ENCODE measurements around the gene STAM2.
"Not testable (repeated sequence)": the region's sequence is repeated elsewhere in the genome, so short reads cannot be mapped to it uniquely, and the experiment has no call there.

The STAM2 gene

DNA sequence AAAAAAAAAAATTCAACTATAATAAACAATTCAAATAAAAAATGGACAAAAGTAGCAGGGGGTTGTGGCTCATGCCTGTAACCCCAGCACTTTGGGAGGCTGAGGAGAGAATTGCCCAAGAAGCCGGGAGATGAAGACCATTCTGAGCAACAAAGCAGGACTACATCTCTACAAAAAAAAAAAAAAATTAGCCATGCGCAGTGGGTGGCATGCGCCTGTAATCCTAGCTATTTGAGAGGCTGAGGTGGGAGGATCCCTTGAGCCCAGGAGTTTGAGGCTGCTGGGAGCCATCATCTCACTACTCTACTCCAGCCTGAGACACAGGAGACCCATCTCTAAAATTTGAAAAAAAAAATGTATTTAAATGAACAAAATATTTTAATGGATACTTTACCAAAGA, 72.3 kb downstream of the STAM2 start:
- DNase-seq = no peak

DNA sequence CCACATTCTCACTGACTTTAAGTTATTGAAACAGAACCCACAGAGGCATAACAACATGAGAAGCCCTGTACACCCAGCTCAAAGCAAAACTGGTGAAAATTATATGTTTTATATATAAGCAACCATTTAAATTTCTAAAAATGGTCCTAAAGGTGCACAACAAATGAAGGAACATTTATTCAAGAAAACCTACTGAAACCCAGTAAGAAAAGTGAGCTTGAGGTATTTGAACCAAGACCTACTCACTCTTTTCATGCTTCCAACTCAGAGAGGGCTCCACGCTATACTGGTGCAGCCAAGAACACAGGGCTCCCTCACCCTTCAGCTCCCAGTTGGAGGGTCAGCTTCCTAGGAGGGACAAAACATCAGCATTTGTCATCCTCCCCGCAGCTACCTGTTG, 74.6 kb downstream of the STAM2 start:
- DNase-seq = no peak

DNA sequence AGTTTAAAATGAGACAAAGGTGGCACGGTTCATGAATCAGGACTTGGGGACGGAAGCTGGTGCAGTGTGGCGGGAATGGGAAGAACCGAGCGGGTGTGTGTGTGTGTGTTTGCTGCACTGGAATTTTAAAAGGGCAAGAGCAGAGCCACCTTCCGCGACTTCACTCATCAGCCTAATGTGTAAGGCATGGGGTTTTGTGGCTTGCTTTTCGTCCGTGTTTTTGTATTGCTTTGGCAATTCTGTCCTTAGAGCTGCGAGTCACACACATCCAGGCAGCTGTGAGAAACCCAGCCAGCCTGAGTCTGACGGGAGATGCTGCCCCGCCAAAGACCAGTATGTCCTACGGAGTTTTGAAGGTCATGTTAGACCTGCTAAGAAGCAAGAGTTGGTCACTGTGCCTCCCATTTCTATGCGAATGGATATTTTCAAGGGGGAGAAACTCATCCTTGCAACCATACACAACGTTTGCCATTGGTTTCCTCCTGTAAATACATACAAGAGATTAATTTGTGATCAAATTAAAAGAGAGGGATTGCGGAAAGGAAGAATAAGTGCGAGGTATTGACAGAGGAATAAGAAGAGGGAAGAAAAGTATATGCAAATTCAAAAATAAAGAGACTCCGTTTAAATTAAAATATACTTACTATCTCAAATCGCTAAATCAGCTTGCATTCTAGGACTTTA, 76.1 kb downstream of the STAM2 start:
- DNase-seq = no peak

DNA sequence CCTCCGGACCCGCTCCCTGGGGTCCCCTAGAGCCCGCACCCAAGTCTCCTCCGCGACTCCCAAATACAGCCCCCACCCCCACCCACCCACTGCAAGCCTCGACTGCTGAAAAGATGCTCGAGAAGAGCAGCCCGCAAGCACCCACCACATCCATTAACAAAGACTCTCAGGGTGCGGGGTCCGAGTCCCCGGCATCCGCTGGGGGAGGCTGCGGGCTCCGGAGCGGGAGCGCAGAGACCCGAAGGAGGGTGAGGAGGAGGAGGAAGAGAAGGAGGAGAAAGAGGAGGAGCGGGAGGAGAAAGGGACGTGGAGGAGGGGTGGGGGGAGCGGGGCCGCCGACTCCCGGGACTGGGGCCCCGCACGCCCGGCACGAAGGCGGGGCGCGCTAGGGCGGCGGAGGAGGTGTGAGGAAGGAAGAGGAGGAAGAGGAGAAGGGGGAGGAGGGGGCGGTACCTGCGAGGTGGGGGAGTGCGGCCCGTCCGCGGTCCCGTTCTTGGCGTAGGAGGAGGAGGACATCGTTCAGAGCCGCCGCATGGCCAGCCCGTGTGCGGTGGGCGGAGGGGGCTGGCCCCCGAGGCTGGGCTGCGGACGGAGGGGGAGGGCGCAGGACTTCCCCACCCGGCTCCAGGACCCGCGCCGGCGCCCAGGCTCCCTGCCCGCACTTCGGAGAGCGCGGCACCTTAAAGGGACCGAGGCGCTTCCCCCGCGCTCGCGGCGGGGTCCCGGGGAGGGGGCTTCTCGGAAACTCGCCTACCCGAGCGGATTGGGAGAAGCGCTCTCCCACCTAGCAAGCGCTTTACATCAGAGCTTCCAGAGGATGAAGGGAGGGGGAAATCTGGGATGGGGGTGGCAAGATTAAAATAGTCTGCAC, 76.8 kb downstream of the STAM2 start, which contains the start of gene CACNB4:
CACNB4 (minus strand) TSS at position 549 of the 871 bp plus-strand sequence.
- no peak for DNase-seq

DNA sequence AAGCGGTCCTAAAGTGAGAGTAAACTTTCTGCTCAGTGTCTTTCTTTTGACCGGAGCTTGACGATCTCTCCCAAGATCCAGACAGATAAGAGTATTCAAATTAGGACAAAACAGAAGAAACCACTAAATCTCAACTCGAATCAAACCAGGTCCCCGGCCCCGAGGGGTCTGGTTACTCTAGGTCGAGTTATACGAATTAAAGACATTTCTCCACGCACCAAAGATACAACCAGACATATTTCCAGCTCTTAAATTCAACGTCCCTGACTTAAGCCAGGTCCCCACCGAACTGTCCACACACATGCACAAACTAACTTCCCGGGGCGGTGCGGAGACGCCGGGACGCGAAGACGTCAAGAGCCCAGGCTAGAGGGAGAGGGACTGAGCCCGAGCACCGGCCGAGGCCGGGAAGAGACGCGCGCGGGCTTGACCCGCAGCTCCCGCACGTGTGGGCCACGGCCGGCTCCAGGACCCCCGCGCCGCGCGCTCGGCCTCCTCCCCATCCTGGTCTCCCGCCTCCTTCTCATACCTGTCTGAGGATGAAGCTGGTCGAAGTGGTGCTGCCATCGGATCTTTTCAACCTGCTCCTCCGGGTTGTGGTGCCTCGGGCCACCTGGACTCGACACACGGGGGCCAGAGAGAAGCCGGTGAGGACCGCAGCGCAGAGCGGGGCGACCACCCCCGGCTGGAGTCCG, 77.6 kb downstream of the STAM2 start:
- DNase-seq = peak in 1 of 2 experiments; percentile 12

DNA sequence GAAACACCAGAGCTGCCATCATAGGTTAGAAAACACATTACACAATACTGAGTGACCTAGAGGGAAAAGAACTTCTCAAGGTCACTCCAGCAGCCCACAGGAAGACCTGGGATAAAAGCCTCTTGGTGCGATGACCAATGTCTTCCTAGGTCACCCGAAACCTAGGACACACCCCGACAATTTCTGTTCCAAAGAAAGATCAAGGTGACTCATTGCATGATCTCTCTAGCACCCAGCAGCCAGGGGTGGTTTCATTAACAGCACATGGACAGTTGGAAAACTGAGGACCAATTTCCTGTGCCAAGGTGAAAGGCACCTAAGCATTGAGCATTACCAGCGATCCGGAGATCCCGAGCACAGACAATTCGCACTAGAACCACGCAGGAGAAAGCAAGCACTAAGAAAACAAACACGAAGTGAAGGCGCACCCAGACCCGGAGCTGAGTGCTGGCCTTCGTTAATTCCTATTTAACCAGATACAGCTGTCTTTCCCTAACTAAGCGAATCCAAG, 78.2 kb downstream of the STAM2 start:
- no peak for DNase-seq

DNA sequence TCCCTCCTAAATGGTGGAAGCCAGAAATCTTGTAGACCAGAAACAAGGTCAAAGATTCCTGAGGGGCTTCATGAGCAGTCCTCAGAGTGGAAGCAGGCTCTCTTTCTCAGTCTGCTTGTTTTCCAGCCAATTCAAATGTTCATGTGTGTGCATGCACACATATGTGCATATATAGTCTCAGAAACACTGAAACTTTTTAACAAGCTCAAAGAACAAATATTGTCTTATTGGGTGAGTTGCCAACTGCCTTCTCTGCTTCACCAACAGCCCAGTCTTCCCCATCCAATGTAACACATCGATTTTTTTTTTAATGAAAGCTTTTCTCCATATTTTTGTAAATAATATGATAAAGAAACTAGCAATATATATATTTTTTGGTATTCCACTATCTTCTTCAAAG, 80.4 kb downstream of the STAM2 start:
- DNase-seq = no peak

DNA sequence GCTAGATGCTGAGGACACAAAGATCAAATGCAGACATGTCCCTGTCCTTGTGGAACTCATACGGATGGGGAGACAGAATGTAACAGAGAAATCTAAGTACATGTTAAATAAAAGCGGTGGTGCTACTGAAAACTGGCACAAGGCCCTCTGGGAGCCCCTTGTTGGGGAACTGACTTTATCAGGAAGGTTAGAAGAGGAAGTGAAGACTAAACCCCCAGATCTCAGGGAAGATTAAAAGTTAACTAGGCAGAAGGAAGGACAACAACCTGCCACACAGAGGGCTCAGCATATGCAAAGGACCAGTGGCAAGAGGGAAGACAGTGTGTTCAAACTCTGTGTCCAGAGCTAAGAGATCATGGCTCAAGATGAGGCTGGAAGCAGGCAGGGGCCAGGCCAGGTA, 81.5 kb downstream of the STAM2 start:
- DNase-seq = no peak

DNA sequence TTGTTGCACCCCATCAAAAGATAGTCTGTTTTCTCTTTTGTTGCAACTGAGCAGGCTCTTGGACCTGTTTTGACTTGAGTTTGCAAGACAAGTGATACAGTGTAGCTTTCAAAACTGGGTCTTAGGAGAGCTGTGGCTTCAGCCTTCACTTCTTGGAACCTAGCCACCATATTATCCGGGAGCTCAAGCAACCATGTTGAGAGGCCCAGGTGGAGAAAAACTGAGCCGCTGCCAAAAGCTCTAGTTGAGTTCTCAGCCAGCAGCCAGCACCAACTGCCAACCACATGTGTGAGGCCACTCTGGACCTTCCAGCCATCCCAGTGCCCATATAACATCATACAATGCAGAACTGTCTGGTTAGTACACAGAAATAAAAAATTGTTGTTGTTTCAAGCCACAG, 82.1 kb downstream of the STAM2 start:
- peak; percentile 37 to 93 for DNase-seq

DNA sequence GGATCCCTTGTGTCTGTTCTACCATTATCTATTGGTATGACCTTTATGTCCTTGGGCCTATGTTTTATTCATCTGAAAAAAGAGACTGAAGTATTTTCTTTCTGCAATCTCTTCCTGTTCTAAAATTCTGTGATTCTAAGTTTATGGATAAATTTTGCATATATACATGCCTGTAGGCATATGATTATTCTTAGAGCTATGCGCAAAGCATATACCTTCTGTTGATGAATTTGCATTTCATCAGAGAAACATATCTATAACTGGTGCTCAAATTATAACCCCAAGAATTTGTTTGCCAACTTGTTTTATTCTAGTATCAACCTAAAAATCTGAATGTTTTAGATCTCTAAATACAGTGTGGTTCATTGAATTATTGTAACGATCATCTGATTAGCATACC, 83.5 kb downstream of the STAM2 start:
- DNase-seq = no peak

DNA sequence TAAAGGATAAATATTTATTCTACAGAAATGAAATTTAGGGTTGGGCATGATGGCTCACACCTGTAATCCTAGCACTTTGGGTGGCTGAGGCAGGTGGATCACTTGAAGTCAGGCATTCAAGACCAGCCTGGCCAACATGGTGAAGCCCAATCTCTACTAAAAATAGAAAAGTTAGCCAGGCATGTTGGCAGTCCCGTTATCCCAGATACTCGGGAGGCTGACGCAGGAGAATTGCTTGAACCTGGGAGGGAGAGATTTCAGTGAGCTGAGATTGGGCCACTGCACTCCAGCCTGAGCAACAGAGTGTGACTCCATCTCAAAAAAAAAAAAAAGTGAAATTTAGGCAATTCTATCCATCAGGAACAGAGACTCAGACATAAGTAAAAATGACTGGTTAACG, 84.8 kb downstream of the STAM2 start:
- not testable (repeated sequence) for DNase-seq

DNA sequence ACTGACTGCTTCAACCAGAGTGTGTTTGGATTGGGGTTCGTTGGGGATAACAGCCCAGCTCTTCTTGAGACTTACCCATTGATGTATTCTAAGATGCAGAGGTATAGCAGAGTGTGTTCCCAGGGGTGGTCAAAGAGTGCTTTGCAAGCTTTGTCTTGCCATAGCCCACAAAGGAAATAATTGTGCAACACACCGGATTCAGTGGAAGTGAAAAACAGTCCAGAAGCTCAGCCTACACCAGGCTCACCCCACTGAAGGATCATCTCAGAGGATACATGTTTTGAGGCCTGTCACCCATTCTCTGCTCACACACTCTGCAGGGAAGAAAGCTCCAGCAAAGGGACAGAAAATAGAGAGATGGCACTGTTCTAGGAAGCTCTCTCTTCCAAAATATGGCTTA, 86.3 kb downstream of the STAM2 start:
- DNase-seq = no peak

DNA sequence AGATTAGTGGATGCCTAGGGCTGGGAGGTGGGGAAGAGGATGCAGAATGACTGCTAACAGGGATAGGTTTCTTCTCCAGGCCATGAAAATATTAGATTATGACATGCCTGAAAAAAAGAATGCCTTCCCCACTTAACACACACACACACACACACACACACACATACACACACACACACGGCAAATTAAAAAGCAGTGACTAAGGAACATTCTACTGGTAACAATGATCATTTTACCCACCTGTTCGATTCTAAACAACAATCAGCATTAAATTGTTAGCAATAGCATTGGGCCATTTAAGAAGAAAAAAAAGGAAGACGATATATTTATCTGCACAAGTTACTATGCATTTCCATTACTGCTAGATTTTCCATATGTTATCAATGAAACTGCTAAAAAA, 87.6 kb downstream of the STAM2 start:
- DNase-seq = no peak

DNA sequence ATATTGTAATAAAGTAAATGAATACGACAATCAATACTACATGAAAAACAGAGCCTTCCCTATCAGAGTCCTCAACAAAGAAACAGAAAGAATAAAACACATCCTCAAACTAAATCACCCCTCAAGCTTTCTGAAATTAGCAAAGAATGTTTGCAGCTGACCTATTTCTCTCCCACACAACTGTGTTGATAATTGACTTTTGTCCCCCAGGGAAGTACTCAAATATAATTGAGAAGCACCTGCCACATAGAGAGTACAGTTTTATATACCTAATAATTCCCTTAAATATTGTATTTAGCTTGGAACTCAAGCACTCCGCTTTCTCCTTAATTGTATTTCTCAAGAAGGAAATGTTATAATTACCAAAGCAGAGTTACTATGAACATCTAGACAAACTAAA, 89.3 kb downstream of the STAM2 start:
- DNase-seq = no peak

DNA sequence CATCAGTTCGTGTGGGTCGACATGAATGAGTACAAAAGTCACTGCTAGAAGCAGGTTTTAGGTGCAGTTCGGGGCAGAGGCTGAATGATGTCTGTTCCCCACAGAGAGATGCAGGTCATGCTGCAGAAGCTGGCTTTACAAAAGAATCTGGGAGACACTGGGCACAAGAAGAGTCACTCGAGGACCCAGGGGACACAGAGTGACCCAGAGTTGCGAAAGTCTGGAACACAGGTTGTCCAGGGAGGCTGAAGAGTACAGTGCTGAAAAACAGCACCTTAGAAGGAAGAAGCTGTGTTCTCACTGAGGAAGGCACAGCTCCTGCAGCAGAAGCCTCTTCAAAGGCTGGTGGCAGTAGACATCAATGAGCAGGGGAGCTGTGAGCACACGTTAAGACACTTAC, 91.5 kb downstream of the STAM2 start:
- DNase-seq = no peak

DNA sequence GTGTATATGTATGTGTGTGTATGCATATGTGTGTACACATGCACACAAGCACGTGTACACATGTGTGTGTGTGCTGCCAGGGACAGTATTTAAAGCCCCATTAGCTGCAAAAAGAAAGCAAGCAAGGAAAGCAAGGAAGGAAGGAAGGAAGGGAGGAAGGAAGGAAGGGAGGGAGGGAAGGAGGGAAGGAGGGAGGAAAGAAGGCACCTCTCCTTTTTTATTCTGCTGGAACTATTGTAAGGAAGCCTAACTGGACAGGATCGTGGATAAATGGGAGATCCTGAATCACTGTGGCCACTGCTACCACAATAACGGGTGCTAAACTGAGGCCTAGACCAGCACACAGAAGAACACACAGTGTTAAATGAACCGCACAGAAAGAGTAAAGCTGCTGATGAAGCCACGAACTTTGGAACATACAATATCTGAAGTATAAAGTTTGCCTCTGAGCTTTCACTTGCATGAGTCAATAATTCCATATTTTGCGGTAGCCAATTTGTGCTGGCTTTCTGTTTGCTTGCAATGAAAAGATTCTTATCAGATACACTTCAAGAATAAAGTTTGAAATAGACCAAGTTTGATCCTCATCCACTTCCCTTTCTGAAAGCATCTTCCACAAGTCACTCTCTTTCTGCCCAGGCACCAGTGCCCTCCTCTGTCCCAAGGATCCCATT, 92.2 kb downstream of the STAM2 start:
- no peak for DNase-seq

DNA sequence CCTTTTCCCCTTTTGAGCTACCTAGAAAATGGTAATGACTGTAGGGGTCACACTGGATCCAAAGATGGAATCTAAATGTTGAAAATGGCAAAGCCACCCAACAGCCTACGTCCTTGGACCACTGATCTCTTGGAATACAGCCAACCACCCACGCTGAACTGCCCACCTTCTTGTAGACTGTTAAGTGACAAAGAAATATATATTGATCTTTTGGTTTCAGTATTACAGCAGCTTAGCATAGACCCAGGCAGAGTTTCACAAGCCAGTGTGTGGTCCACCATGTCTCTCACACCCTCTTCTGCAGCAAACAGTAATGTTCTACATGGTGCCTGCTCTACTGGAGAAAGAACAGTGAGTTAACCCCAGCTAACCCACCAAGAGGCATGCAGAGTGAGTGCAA, 96.9 kb downstream of the STAM2 start:
- no peak for DNase-seq

DNA sequence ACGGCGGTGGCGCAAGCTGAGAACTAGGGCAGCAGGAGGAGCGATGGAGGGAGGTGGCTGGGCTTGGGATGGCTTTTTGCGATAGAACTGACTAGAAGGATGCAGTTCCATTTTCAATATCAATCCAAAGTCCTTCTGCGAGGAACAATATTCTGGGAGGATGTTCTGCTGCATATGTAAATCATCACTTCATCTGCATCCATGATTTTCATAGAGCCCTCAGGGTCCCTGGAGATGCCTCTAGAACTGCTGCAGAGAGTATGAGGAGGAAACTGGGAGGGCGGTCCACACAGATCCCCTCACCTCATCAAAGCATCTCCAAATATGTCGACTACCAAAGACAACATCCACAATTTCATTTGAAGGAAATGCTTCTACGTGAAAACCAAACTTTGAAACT, 97.5 kb downstream of the STAM2 start:
- no peak for DNase-seq

DNA sequence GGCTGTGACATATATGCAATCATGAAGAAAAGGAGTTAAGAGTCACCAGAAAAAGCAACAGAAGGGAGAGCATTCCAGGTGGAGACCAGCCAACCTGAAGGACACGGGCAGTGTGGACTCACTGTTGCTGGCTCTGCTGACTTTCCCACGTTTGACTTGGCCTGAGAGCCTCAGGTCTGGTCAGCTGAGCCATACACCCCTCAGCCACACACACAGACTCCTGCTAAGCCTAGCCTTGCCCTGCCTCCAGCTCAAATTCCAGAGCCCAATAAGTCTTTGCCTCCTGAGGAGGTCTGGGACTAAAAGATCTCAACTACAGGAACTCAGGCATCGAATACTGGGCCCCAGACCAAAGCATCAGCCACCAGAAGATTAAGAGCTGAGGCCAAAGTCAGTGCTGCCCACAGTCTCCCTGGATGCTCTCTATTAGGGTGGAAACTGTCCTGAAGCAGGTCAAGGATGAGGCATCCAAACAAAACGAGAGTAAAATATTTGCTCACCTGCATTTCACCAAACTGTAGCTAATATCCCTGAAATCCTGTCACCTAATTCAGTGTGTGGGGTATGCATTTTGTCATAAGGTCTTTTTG, 100.0 kb downstream of the STAM2 start:
- no peak for DNase-seq

DNA sequence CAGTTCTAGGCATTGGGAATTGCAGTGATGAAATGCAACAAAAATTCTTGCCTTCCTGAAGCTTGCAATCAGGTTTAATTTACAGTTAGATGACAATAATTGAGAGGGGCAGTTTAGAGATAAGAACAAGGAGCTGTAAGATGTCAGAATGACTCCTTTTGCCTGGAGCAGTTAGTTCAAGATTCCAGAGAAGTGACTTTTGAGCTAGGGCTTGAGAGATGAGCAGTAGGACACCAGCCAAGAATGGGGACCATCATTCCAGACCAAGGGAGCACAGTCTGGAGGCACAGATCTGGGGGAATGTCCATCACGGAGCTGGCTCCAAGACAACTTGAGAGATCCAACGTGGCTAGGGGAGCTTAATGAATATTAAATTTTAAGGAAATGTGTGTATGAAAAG, 103.6 kb downstream of the STAM2 start:
- DNase-seq = no peak

DNA sequence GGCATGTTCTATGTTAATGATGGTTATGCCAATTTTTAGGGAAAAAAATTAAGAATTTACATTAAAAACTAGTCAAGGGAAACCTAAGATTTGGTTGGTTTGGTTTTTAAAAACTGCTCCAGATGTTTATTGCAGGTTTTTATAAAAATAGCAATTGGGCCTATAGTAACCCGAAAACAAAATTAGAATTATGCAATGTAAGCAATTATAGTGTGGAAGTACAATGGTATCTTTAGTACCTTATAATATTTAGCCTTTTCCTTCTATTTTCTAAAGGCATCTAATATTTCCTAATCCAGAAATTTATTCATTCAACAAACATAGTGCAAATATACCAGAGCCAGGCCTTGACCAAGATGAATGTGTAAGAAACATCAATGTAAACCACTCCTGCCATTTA, 104.0 kb downstream of the STAM2 start:
- DNase-seq = no peak

DNA sequence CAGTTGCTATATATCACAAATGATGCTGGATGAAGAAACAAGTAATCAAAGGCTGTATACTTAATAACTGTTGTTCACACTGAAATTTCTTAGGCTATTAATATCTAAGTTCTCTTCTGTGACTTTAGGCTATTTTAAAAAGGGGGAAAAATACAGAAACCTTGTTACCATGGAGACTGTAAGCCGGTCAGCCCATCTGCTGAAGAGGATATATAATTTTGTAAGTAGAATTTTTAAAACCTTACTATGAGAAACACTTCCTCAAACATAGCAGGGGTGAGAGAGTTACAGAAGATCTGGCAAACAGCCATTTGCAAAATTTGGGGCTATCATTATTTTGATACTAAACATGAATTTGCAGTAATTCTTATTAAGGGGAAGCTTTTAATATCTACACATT, 104.5 kb downstream of the STAM2 start:
- DNase-seq = no peak

DNA sequence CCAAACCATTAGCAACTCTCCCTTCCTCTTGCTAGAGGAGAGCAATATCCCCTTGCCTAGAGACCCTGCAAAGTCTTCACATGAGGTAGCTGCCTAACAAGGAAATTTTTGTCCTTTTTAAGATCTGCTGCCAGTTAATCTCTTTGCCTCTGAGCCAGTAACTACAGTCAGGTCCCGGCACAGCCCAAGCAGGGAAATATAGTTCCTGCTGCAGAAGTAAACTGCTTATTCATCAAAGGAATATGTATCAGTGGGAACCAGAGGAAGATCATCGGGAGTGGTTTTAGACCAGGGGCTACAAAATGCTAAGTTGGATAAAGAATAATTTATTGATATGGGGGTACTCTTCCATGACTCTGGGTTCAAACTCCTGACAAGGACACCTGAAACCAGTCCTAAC, 107.3 kb downstream of the STAM2 start:
- DNase-seq = no peak
